ENCODE results near the gene IFNA7.
"Not testable (repeated sequence)": the region's sequence is repeated elsewhere in the genome, so short reads cannot be mapped to it uniquely, and the experiment has no call there.

Gene IFNA7

DNA sequence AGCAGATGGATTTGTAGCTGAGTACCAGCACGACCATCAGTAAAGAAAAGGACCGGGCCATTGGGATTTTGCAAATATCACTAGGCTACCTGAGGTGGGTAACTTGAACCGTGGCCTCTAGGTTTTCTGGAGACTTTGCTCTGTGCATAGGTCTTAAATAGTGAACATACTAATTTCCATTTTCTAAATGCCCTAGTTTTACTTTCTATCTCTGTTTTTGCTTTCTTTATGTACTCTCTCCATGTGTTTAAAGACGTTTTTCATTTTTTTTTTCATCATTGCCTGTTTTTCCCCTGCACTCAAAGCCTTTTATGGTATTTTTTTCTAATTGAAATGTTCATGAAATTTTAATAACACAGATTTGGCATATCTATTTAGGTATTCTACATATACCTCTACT is at the start of gene IFNA7:
IFNA7 (minus strand) TSS at position 101 of the 400 bp plus-strand sequence; CDS start at position 61, 40 bp downstream.
- in situ Hi-C loops (cut with MboI; ENCODE audit: low sequenced_read_pairs), result loop anchor here (25.0 kb wide), 1 partner anchor 585 kb away; no protein-coding TSS in a partner anchor

DNA sequence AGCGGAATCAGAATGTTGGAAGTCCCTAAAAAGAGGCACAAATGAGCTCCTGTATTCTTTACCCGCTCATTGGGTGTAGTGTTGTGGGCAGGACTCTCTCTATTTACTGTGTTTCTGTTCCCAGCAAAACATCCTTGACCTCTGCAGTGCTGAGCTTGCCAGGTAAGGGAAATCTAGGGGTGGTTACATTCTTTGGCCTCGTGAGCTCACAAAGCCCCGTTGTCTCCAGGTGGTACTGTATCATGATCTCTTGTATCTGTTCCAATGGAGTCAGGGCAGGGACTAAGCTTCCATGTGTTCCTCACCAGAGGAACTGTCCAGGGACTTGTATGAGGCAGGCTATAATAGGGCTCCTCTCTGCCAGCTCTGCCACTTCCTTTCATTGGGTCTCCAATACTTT is 49.6 kb upstream of the IFNA7 start:
- in situ Hi-C loops (cut with MboI; ENCODE audit: low sequenced_read_pairs), result no loop called here

DNA sequence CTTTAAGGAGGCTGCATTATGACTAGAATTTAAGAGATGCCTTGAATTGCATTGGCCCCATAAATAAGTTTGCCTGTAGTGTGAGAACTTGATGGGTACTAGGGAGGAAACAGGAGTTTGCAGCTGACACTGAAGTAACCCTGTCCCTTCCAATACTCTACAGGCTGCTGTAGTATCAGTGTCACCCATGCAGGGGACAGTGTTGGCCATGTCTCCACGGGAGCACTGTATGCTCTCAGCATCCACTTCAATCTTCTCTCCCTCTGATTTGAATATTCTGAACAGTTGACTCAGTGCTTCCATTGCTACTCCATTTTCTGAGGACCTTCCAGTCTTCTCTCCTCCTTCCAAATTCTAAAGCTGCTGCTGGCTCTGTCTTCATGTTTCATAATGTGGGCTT is 49.2 kb upstream of the IFNA7 start:
- in situ Hi-C loops (cut with MboI; ENCODE audit: low sequenced_read_pairs), result no loop called here

DNA sequence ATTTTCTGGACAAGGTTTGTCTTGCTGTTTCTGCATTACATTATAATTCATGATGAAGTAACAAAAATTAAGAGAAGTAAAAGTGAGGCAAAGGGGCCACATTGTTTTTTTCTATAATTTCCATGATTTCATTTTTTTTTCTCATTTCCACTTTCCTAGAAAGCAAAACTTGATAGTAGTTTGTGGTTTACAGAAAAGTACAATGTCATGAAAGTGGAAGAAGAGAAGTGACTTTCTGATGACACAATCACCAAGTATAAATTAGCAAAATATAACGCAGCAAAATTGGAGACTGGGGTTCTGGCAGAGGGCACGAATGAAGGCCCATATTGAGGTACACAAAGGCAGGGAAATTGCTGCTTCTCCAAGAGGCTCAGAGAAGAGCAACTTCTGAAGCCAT is 42.8 kb upstream of the IFNA7 start:
- in situ Hi-C loops (cut with MboI; ENCODE audit: low sequenced_read_pairs), result loop anchor here (25.0 kb wide), 1 partner anchor 217 kb away; no protein-coding TSS in a partner anchor

DNA sequence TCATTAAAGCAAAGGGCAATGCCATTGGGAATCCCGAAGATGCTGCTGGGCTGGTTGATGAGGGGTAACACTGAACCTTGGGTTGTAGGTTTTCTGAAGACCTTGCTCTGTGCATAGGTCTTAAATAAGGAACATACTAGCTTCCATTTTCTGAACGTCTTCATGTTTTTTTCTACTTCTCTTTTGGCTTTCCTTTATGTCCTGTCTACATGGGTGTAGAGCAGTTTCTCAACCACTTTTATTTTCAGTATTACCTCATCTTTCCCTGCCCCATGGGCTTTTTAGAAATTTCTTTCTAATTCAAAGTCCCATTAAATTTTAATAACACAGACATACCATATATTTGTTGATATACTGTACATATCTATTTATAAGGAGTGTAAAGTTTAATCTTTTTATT is 37.9 kb upstream of the IFNA7 start, which contains the start of gene IFNA14:
IFNA14 (minus strand) TSS at position 95 of the 400 bp plus-strand sequence; CDS start at position 25, 70 bp downstream.
- in situ Hi-C loops (cut with MboI; ENCODE audit: low sequenced_read_pairs), result loop anchor here (25.0 kb wide), 1 partner anchor 222 kb away; no protein-coding TSS in a partner anchor

DNA sequence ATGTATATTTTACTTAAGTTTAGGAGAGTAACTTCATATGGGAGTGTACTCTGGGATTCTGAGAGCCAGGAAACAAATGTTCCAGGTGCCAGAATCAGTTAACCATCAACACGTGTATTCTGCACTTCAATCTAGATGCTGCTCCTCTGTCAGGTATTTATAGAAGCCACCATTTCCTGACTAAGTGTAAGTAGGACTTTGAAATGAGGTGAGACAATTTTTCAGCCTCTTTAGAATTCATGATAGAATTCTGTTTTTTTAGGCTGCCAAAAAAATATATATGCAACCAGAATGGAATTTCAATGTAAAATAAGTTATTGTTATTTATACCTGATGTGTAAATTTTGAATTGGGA is 34.3 kb upstream of the IFNA7 start:
- in situ Hi-C loops (cut with MboI; ENCODE audit: low sequenced_read_pairs), result loop anchor here (25.0 kb wide), 1 partner anchor 226 kb away; no protein-coding TSS in a partner anchor

DNA sequence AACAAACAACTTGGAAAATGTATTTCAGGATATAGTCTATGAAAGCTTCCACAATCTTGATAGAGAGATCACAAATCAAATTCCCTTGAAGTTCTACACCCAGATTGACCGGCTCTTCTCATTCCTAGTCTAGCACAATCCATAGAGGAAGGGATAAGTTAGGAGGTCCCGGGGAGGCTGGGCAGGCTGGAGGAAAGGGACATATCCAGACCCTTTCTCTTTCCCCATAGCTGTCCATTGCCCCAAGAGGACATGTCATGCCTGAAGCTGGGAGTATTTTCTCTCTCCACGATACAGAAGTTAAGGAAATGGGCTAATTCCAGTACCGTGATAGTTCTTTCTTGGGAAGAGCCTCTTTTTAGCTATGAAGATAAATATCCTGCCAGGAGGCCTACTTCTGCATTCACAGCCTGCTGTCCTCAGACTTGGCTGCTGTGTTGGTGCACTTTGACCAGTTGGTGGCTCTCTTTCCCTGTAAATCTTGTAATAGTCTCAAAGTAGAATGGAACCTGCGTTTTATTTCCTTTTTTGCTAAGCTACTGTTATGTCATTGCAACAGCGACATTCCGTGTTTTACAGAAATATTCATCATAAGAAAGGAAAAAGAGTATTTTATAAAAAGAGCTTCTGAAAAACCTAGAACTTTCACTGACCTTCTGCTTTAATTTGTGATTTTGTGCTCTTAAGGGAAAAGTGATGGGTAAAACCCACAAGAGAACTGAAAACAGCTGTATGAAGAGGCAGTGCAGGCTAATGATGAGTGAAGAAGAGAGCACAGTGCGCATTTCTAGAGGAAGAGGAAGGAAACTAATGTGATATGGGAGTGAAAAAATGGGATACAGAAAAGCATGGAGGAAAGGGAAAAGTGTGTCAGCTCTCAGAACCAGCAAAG is 33.7 kb upstream of the IFNA7 start:
- in situ Hi-C loops (cut with MboI; ENCODE audit: low sequenced_read_pairs), result loop anchor here (25.0 kb wide), 1 partner anchor 227 kb away; no protein-coding TSS in a partner anchor

DNA sequence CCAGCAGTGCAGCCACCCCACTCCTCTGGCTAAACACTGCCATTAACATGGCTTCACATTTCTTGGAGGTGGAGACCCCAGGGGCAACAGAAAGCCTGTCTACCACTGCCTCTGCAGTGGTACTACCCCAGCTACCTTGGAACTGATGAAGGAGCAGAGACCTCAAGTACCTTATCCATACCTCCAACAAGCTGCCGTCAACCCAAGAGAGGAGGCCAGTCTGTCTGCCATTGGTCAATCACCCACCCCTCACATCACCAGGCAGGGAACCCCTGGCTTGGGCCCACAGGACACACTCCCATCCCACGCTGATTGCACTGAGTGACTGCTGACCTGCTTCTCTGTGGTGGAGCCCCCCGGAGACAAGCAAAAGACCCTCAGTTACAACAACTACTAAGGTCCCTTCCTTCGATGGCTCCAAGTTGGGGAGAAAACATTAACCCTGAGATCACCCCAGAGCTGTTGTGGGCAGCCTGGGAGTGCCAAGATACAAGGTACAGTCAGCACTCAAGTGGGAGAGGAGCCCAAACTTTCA is 32.2 kb upstream of the IFNA7 start:
- in situ Hi-C loops (cut with MboI; ENCODE audit: low sequenced_read_pairs), result loop anchor here (25.0 kb wide), 1 partner anchor 228 kb away; no protein-coding TSS in a partner anchor

DNA sequence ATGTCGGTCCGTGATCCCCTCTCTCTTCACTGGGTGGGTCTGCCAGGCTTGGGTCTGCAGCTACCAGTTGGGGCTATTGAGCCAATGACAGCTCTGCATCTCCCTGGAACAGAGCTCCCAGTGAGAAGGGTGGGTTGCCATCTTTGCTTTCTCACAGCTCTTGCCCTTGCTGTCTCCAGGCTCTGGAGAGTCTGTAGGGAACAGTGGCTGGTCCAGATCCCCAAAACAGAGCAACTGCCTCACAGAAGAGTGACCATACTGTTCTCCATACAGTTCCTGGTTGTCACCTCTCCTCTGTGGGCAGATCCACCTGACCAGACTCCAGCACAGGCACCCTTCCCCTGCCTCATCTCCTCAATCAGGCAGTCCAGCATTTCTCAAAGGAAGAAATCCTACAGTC is 31.3 kb upstream of the IFNA7 start:
- in situ Hi-C loops (cut with MboI; ENCODE audit: low sequenced_read_pairs), result loop anchor here (25.0 kb wide), 1 partner anchor 229 kb away; no protein-coding TSS in a partner anchor

DNA sequence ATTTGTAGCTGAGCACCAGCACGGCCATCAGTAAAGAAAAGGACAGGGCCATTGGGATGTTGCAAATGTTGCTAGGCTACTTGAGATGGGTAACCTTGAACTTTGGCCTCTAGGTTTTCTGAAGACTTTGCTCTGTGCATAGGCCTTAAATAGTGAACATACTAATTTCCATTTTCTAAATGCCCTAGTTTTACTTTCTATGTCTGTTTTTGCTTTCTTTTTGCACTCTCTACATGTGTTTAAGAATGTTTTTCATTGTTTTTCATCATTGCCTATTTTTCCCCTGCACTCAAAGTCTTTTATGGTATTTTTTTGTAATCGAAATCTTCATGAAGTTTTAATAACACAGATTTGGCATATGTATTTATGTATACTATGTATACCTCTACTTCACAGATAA is 26.1 kb upstream of the IFNA7 start, which contains the start of gene IFNA17:
IFNA17 (minus strand) TSS at position 101 of the 400 bp plus-strand sequence; CDS start at position 52, 49 bp downstream.
- in situ Hi-C loops (cut with MboI; ENCODE audit: low sequenced_read_pairs), result loop anchor here (25.0 kb wide), 1 partner anchor 234 kb away; no protein-coding TSS in a partner anchor

DNA sequence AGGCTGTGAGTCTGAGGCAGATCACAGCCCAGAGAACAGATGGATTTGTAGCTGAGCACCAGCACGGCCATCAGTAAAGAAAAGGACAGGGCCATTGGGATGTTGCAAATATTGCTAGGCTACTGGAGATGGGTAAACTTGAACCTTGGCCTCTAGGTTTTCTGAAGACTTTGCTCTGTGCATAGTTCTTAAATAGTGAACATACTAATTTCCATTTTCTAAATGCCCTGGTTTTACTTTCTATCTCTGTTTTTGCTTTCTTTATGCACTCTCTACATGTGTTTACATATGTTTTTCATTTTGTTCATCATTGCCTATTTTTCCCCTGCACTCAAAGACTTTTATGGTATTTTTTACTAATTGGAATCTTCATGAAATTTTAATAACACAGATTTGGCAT is 15.2 kb upstream of the IFNA7 start, which contains the start of gene IFNA16:
IFNA16 (minus strand) TSS at position 101 of the 400 bp plus-strand sequence; CDS start at position 95, 6 bp downstream.
- in situ Hi-C loops (cut with MboI; ENCODE audit: low sequenced_read_pairs), result loop anchor here (25.0 kb wide), 1 partner anchor 570 kb away; no protein-coding TSS in a partner anchor

DNA sequence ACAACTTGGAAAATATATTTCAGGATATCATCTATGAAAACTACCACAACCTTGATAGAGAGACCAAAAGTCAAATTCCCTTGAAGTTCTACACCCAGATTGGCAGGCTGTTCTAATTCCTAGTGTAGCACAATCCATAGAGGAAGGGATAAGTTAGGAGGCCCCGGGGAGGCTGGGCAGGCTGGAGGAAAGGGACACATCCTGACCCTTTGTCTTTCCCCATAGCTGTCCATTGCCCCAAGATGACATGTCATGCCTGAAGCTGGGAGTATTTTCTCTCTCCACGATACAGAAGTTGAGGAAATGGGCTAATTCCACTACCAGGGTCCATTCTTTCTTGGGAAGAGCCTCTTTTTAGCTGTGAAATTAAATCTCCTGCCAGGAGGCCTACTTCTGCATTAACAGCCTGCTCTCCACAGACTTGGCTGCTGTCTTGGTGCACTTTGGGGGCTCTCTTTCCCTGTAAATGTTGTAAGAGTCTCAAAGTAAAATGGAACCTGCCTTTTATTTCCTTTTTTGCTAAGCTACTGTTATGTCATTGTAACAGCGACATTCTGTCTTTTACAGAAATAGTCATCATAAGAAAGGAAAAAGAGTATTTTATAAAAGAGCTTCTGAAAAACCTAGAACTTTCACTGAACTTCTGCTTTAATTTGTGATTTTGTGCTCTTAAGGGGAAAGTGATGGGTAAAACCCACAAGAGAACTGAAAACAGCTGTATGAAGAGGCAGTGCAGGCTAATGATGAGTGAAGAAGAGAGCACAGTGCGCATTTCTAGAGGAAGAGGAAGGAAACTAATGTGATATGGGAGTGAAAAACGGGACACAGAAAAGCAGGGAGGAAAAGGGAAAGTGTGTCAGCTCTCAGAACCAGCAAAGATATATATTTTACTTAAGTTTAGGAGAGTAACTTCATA is 11.7 kb upstream of the IFNA7 start:
- in situ Hi-C loops (cut with MboI; ENCODE audit: low sequenced_read_pairs), result loop anchor here (25.0 kb wide), 1 partner anchor 574 kb away; no protein-coding TSS in a partner anchor

DNA sequence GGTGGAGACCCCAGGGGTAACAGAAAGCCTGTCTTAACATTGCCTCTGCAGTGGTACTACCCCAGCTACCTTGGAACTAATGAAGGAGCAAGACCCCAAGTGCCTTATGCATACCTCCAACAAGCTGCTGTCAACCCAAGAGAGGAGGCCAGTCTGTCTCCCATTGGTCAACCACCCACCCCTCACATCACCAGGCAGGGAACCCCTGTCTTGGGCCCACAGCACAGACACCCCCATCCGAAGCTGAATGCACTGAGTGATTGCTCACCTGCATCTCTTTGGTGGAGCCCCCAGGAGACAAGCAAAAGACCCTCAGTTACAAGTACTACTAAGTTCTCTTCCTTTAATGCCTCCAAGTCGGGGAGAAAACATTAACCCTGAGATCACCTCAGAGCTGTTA is 10.2 kb upstream of the IFNA7 start:
- in situ Hi-C loops (cut with MboI; ENCODE audit: low sequenced_read_pairs), result loop anchor here (25.0 kb wide), 1 partner anchor 575 kb away; no protein-coding TSS in a partner anchor

DNA sequence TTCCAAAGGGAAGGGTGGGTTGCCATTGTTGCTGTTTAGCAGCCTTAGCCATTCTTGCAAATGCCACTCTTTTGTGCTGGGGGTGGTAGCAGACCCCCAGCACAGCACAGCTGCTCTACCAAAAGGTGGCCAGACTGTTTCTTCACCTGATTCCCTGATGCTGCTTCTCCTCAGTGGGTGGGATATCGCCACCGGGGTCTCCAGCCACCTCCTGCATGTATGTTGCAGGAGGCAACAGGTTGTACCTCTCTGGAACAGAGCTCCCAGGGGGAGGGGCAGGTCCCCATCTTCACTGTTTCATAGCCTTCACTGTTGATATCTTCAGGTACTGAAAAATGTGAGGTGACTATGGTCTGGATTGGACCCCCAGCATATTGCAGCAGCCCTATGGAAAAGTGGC is 8.8 kb upstream of the IFNA7 start:
- in situ Hi-C loops (cut with MboI; ENCODE audit: low sequenced_read_pairs), result loop anchor here (25.0 kb wide), 1 partner anchor 577 kb away; no protein-coding TSS in a partner anchor

DNA sequence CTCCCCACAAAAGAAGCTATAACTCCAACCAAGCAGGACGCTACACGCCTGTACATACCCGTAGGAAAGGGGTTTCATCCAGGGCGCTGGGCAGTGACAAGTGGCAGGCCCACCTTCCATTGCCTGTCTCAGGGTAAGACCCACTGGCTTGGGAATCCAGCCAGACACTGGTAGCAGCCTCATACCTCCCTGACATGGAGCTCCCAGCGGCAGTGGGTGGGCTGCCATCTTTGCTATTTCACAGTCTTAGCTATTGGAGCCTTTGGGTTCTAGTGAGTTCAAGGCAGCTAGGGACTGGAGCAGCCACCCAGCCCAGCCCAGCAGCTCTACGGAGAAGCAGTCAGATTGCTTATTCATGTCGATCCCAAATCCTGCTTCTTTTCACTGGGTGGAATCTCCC is 8.3 kb upstream of the IFNA7 start:
- in situ Hi-C loops (cut with MboI; ENCODE audit: low sequenced_read_pairs), result loop anchor here (25.0 kb wide), 1 partner anchor 577 kb away; no protein-coding TSS in a partner anchor

DNA sequence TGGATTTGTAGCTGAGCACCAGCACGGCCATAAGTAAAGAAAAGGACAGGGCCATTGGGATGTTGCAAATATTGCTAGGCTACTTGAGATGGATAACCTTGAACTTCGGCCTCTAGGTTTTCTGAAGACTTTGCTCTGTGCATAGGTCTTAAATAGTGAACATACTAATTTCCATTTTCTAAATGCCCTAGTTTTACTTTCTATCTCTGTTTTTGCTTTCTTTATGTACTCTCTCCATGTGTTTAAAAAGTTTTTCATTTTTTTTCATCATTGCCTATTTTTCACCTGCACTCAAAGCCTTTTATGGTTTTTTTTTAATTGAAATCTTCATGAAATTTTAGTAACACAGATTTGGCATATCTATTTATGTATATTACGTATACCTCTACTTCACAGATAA is 5.0 kb upstream of the IFNA7 start, which contains the start of gene IFNA10:
IFNA10 (minus strand) TSS at position 101 of the 400 bp plus-strand sequence; CDS start at position 55, 46 bp downstream.
- in situ Hi-C loops (cut with MboI; ENCODE audit: low sequenced_read_pairs), result loop anchor here (25.0 kb wide), 1 partner anchor 580 kb away; no protein-coding TSS in a partner anchor

DNA sequence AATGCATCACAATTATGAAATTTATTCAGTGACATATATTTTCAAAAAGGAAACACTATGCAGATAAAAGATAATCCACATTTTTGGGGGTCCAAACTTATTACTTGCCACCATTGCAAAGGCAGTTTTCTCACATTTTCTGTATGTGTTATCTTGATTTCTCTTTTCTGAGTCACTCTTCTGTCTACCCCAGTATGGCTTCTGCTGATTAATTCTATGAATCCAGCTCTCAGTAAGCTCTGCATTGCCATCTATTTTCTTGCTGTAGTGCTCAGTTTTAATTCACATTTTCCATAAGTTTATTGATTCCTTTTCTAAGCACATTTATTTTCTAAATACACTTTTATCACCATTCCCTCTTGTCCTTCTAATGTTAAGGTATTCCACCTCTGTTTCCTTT is 3.2 kb upstream of the IFNA7 start:
- in situ Hi-C loops (cut with MboI; ENCODE audit: low sequenced_read_pairs), result loop anchor here (25.0 kb wide), 1 partner anchor 582 kb away; no protein-coding TSS in a partner anchor

DNA sequence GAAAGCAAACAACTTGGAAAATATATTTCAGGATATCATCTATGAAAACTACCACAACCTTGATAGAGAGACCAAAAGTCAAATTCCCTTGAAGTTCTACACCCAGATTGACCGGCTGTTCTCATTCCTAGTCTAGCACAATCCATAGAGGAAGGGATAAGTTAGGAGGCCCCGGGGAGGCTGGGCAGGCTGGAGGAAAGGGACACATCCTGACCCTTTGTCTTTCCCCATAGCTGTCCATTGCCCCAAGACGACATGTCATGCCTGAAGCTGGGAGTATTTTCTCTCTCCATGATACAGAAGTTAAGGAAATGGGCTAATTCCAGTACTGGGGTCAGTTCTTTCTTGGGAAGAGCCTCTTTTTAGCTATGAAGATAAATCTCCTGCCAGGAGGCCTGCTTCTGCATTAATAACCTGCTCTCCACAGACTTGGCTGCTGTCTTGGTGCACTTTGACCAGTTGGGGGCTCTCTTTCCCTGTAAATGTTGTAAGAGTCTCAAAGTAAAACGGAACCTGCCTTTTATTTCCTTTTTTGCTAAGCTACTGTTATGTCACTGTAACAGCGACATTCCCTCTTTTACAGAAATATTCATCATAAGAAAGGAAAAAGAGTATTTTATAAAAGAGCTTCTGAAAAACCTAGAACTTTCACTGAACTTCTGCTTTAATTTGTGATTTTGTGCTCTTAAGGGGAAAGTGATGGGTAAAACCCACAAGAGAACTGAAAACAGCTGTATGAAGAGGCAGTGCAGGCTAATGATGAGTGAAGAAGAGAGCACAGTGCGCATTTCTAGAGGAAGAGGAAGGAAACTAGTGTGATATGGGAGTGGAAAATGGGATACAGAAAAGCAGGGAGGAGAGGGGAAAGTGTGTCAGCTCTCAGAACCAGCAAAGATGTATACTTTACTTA is 6.9 kb downstream of the IFNA7 start:
- in situ Hi-C loops (cut with MboI; ENCODE audit: low sequenced_read_pairs), result not testable (repeated sequence)

DNA sequence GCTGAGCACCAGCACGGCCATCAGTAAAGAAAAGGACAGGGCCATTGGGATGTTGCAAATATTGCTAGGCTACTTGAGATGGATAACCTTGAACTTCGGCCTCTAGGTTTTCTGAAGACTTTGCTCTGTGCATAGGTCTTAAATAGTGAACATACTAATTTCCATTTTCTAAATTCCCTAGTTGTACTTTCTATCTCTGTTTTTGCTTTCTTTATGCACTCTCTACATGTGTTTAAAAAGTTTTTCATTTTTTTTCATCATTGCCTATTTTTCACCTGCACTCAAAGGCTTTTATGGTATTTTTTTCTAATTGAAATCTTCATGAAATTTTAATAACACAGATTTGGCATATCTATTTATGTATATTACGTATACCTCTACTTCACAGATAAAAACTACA is 14.5 kb downstream of the IFNA7 start, which contains the start of gene IFNA4:
IFNA4 (minus strand) TSS at position 101 of the 400 bp plus-strand sequence; CDS start at position 45, 56 bp downstream.
- in situ Hi-C loops (cut with MboI; ENCODE audit: low sequenced_read_pairs), result not testable (repeated sequence)

Measured in HL-60/S4 treated with retinoic acid at 250 ng/mL for 4 days and 3 days (cell line).